Suprapubic skin (tissue), 4 donors: ENCODE measurements around the gene SLC1A1. TPM values are rescaled to one million over a fixed set of nuclear protein-coding genes. Genes with fewer than 3 reads are reported as not detected.

ENCODE experiments used
- DNase-seq, 2 donors: peaks; one replicate each; pipeline ENCODE4 v3.0.0-alpha.2; 2019; ENCODE audit warnings: low spot score in 2 of 2
- H3K27ac ChIP-seq: fragments of 200-600 bp; sonication (generic); one replicate; pipeline ENCODE4 v1.5.1; 2019
- H3K27me3 ChIP-seq: fragments of 200-600 bp; sonication (generic); one replicate; pipeline ENCODE4 v1.5.1; 2019
- H3K36me3 ChIP-seq: fragments of 200-600 bp; sonication (generic); one replicate; pipeline ENCODE4 v1.5.1; 2019
- H3K4me1 ChIP-seq: fragments of 200-600 bp; sonication (generic); one replicate; pipeline ENCODE4 v1.5.1; 2019
- H3K4me3 ChIP-seq: fragments of 200-600 bp; sonication (generic); one replicate; pipeline ENCODE4 v1.5.1; 2019; ENCODE audit warnings: mild to moderate bottlenecking
- H3K9me3 ChIP-seq: fragments of 200-600 bp; sonication (generic); one replicate; pipeline ENCODE4 v1.5.1; 2019
- CTCF ChIP-seq, 2 donors: fragments of 200-600 bp in 1 of 2; fragments of 450-650 bp in 1 of 2; sonication (generic) in 1 of 2; IDR thresholded peaks; one replicate each; pipeline ENCODE4 v1.5.1; 2016 to 2019; ENCODE audit warnings: antibody characterized with exemption in 2 of 2, mild to moderate bottlenecking in 1 of 2, moderate library complexity in 1 of 2
- EP300 ChIP-seq: sonication (generic); formaldehyde crosslinking; IDR thresholded peaks from one replicate; pipeline ENCODE4 v1.6.1; 2017; ENCODE audit warnings: antibody characterized with exemption
- POLR2A ChIP-seq, 2 donors: fragments of 450-650 bp; IDR thresholded peaks; one replicate each; pipeline ENCODE4 v1.6.1; 2017; ENCODE audit warnings: antibody characterized with exemption in 2 of 2, mild to moderate bottlenecking in 2 of 2, moderate library complexity in 2 of 2
- POLR2AphosphoS5 ChIP-seq, 3 donors: sonication (generic); formaldehyde crosslinking; IDR thresholded peaks; one replicate each; pipeline ENCODE4 v1.6.1; 2017; ENCODE audit warnings: antibody characterized with exemption in 3 of 3
- WGBS: methylation state at CpG from one replicate; pipeline ENCODE4 v1.1.5; 2018; 5-methylcytosine and 5-hydroxymethylcytosine counted together
- total RNA-seq, 4 donors: library from RNA; depleted of rRNA; stranded (reverse); fragments of >200 nt; gene quantifications; one replicate each; pipeline ENCODE4 v1.1.0, GENCODE V29; 2016

The SLC1A1 gene
- total RNA-seq, 4 donors from 2014 or later: 1.0 to 2.4 (median 1.6) TPM

- WGBS: 84% methylated on average over 2 of the region's 2 CpGs
- no peak overlapping the region for H3K27ac ChIP-seq
- no peak overlapping the region for H3K4me3 ChIP-seq
- no peaks in the 10 kb centered on the region for H3K9me3 ChIP-seq
- no peak for TF ChIP-seq CTCF (IDR thresholded peaks at IDR 0.05)
- no peak for TF ChIP-seq EP300
- TF ChIP-seq POLR2AphosphoS5 (IDR thresholded peaks at IDR 0.05): no peak
- no peak for TF ChIP-seq POLR2A (IDR thresholded peaks at IDR 0.05)
- H3K4me1 ChIP-seq: no peaks in the 10 kb centered on the region
- DNase-seq: no peak
- H3K36me3 ChIP-seq: no peaks in the 10 kb centered on the region
- H3K27me3 ChIP-seq: no peaks in the 10 kb centered on the region
These were observed 76.5 kb downstream of the SLC1A1 start for GRCh38 chr9:4566806-4567205.

- Histone ChIP-seq H3K36me3 (no peaks in the 10 kb centered on the region), H3K4me3 (no peak overlapping the region), H3K4me1 (no peaks in the 10 kb centered on the region), H3K27me3 (no peaks in the 10 kb centered on the region), H3K9me3 (no peaks in the 10 kb centered on the region), H3K27ac (no peak overlapping the region)
- no peak for DNase-seq
- WGBS: 87% methylated on average over 8 of the region's 8 CpGs
- TF ChIP-seq POLR2AphosphoS5 (IDR thresholded peaks at IDR 0.05) (no peak), CTCF (IDR thresholded peaks at IDR 0.05) (no peak), POLR2A (IDR thresholded peaks at IDR 0.05) (no peak), EP300 (no peak)
These were observed 77.3 kb downstream of the SLC1A1 start for GRCh38 chr9:4567601-4568000.

- H3K27ac ChIP-seq: no peak overlapping the region
- H3K9me3 ChIP-seq: no peaks in the 10 kb centered on the region
- no peaks in the 10 kb centered on the region for H3K27me3 ChIP-seq
- no peak for DNase-seq
- no peaks in the 10 kb centered on the region for H3K36me3 ChIP-seq
- TF ChIP-seq POLR2AphosphoS5 (IDR thresholded peaks at IDR 0.05) (no peak), POLR2A (IDR thresholded peaks at IDR 0.05) (no peak), CTCF (IDR thresholded peaks at IDR 0.05) (no peak), EP300 (no peak)
- no peak overlapping the region for H3K4me3 ChIP-seq
- H3K4me1 ChIP-seq: no peaks in the 10 kb centered on the region
These were observed 78.8 kb downstream of the SLC1A1 start for GRCh38 chr9:4569101-4569500.

GRCh38 chr9:4572184-4572826, 82.0 kb downstream of the SLC1A1 start:
- H3K36me3 ChIP-seq: no peaks in the 10 kb centered on the region
- H3K27ac ChIP-seq: no peak overlapping the region
- H3K9me3 ChIP-seq: no peaks in the 10 kb centered on the region
- no peaks in the 10 kb centered on the region for H3K27me3 ChIP-seq
- no peak for DNase-seq
- no peaks in the 10 kb centered on the region for H3K4me1 ChIP-seq
- 63% methylated on average over 5 of the region's 5 CpGs for WGBS
- no peak for TF ChIP-seq EP300
- TF ChIP-seq POLR2AphosphoS5 (IDR thresholded peaks at IDR 0.05): no peak
- no peak for TF ChIP-seq CTCF (IDR thresholded peaks at IDR 0.05)
- TF ChIP-seq POLR2A (IDR thresholded peaks at IDR 0.05): no peak
- no peak overlapping the region for H3K4me3 ChIP-seq

GRCh38 chr9:4573176-4573575, 82.9 kb downstream of the SLC1A1 start:
- Histone ChIP-seq H3K27me3 (no peaks in the 10 kb centered on the region), H3K36me3 (no peaks in the 10 kb centered on the region), H3K27ac (no peak overlapping the region), H3K4me1 (no peaks in the 10 kb centered on the region), H3K9me3 (no peaks in the 10 kb centered on the region), H3K4me3 (no peak overlapping the region)
- no peak for TF ChIP-seq CTCF (IDR thresholded peaks at IDR 0.05)
- no peak for TF ChIP-seq POLR2AphosphoS5 (IDR thresholded peaks at IDR 0.05)
- TF ChIP-seq EP300: no peak
- no peak for TF ChIP-seq POLR2A (IDR thresholded peaks at IDR 0.05)
- 93% methylated on average over 4 of the region's 4 CpGs for WGBS
- DNase-seq: no peak
